PC-3 (cell line): Measurements from ENCODE around the gene G6PC1.
"Not testable (repeated sequence)": the region's sequence is repeated elsewhere in the genome, so short reads cannot be mapped to it uniquely, and the experiment has no call there.

Source experiments
- EZH2 ChIP-seq: fragments of 300-600 bp; sonication (generic); IDR thresholded peaks from one replicate; pipeline ENCODE4 v1.6.1; 2017; ENCODE audit warnings: antibody characterized with exemption, mild to moderate bottlenecking, low read length; ENCODE audit not compliant: unreplicated experiment
- TF ChIP-seq, protein P1 (sequence below): fragments of 300-600 bp; sonication (generic); conservative IDR thresholded peaks from 2 replicates; pipeline ENCODE4 v1.5.1; 2017; ENCODE audit warnings: antibody characterized with exemption, low read depth, mild to moderate bottlenecking, low read length

DNA sequence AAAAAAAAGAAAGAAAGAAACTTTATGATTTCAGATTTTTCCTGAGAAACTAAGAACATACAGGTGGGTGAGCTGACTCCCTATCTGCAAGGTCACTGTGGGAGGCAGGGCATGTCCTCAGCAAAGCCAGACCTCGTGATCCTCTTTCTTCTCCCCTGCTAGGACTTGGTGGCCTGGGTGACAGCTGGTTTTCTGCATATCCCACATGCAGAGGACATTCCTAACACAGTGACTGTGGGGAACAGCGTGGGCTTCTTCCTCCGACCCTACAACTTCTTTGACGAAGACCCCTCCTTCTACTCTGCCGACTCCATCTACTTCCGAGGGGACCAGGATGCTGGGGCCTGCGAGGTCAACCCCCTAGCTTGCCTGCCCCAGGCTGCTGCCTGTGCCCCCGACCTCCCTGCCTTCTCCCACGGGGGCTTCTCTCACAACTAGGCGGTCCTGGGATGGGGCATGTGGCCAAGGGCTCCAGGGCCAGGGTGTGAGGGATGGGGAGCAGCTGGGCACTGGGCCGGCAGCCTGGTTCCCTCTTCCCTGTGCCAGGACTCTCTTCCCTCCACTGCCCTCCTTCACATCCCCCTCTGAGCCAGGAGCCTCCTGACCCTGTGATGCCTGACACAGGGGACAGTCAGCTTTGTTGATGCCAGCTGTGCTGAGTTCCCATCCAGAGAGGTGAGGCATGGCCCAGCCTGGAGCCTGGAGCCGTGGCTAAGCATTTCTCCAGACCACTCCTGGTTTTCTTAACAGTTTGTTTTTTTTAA, 26.5 kb upstream of the G6PC1 start:
- TF ChIP-seq, protein P1, sequence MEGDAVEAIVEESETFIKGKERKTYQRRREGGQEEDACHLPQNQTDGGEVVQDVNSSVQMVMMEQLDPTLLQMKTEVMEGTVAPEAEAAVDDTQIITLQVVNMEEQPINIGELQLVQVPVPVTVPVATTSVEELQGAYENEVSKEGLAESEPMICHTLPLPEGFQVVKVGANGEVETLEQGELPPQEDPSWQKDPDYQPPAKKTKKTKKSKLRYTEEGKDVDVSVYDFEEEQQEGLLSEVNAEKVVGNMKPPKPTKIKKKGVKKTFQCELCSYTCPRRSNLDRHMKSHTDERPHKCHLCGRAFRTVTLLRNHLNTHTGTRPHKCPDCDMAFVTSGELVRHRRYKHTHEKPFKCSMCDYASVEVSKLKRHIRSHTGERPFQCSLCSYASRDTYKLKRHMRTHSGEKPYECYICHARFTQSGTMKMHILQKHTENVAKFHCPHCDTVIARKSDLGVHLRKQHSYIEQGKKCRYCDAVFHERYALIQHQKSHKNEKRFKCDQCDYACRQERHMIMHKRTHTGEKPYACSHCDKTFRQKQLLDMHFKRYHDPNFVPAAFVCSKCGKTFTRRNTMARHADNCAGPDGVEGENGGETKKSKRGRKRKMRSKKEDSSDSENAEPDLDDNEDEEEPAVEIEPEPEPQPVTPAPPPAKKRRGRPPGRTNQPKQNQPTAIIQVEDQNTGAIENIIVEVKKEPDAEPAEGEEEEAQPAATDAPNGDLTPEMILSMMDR = not testable (repeated sequence)
- TF ChIP-seq EZH2 = not testable (repeated sequence)
